GM10248 (cell line): ENCODE results near the gene TRIM41.

Source experiments
- CTCF ChIA-PET: fragments of 300-600 bp; sonication (Branson Sonifier 250); formaldehyde crosslinking; extraction: SDS; loops from one replicate; lab custom pipeline; 2021; ENCODE audit warnings: antibody characterized with exemption; lab: Yijun Ruan, JAX
- POLR2A ChIA-PET: fragments of 350-650 bp; sonication (Branson Sonifier 250); formaldehyde crosslinking; extraction: SDS; loops from one replicate; lab custom pipeline; 2020; ENCODE audit warnings: antibody characterized with exemption; lab: Yijun Ruan, JAX
- DNase-seq: peaks from one replicate; pipeline ENCODE4 v3.0.0; 2012; ENCODE audit errors: extremely low spot score
- CTCF ChIP-seq: IDR thresholded peaks from 2 replicates; pipeline ENCODE4 v1.5.1; 2012; ENCODE audit warnings: mild to moderate bottlenecking, low read depth; ENCODE audit errors: extremely low read depth, missing control alignments, control extremely low read depth

TRIM41 gene

GRCh38 chr5:181237729-181238385 lies 14.8 kb downstream of the TRIM41 start:
- POLR2A ChIA-PET: interaction anchor here (2.5 kb wide), 1 partner anchor 14 kb away, joined by 10 read pairs; the partner anchor contains the start of gene TRIM41
- no peak for TF ChIP-seq CTCF
- DNase-seq: no peak
- CTCF ChIA-PET: no interaction called here

GRCh38 chr5:181239062-181239663 lies 16.1 kb downstream of the TRIM41 start:
- ChIA-PET POLR2A (interaction anchor here (0.6 to 2.5 kb wide), 2 partner anchors 15 to 32 kb away, joined by 3 to 10 read pairs; partner anchors contain the start of gene TRIM41), CTCF (no interaction called here)
- no peak for TF ChIP-seq CTCF
- no peak for DNase-seq

GRCh38 chr5:181241393-181241975 lies 18.4 kb downstream of the TRIM41 start:
- ChIA-PET POLR2A (interaction anchor here (0.9 to 1.8 kb wide), 2 partner anchors 7 to 19 kb away, joined by 3 to 4 read pairs; partner anchors contain the start of gene TRIM52), CTCF (interaction anchor here (1.2 to 1.6 kb wide), 4 partner anchors 10 to 56 kb away, joined by 3 to 8 read pairs (median 3); partner anchors contain the start of gene TRIM7)
- DNase-seq: no peak
- no peak for TF ChIP-seq CTCF

GRCh38 chr5:181242031-181242451 lies 19.0 kb downstream of the TRIM41 start:
- no peak for DNase-seq
- TF ChIP-seq CTCF: no peak
- ChIA-PET POLR2A (interaction anchor here (0.9 to 1.8 kb wide), 2 partner anchors 8 to 19 kb away, joined by 3 to 4 read pairs; partner anchors contain the start of gene TRIM52), CTCF (interaction anchor here (1.3 to 1.6 kb wide), 2 partner anchors 9 to 37 kb away, joined by 3 to 8 read pairs; partner anchors contain the start of gene TRIM7)

GRCh38 chr5:181243018-181243563 lies 20.0 kb downstream of the TRIM41 start:
- ChIA-PET POLR2A (interaction anchor here (0.6 to 1.8 kb wide), 3 partner anchors 9 to 429 kb away, joined by 4 to 6 read pairs (median 4); no protein-coding TSS in a partner anchor), CTCF (no interaction called here)
- no peak for DNase-seq
- TF ChIP-seq CTCF: no peak
